ENCODE results near the gene CAV3.

Gene CAV3

GRCh38 chr3:8737823-8738222 lies 4.2 kb downstream of the CAV3 start:
- DNase-seq (ENCODE audit: extremely low read depth, low read depth): no peak
- no peak for TF ChIP-seq CTCF (IDR thresholded peaks at IDR 0.05; ENCODE audit: low read depth, low read length)

GRCh38 chr3:8738639-8739038 lies 5.0 kb downstream of the CAV3 start:
- no peak for DNase-seq (ENCODE audit: extremely low read depth, low read depth)
- no peak for TF ChIP-seq CTCF (IDR thresholded peaks at IDR 0.05; ENCODE audit: low read depth, low read length)

- no peak for DNase-seq (ENCODE audit: extremely low read depth, low read depth)
Measured at GRCh38 chr3:8739757-8740504, 6.3 kb downstream of the CAV3 start.

GRCh38 chr3:8741581-8742261 lies 8.1 kb downstream of the CAV3 start:
- peak; percentile 39 for DNase-seq (ENCODE audit: extremely low read depth, low read depth)
- TF ChIP-seq CTCF (IDR thresholded peaks at IDR 0.05; ENCODE audit: low read depth, low read length): no peak

More at GRCh38 chr3:8739757-8740504, 6.3 kb downstream of the CAV3 start:
- TF ChIP-seq CTCF (IDR thresholded peaks at IDR 0.05; ENCODE audit: low read depth, low read length): no peak

GRCh38 chr3:8743021-8743601 lies 9.5 kb downstream of the CAV3 start:
- no peak for DNase-seq (ENCODE audit: extremely low read depth, low read depth)
- TF ChIP-seq CTCF (IDR thresholded peaks at IDR 0.05; ENCODE audit: low read depth, low read length): no peak

- DNase-seq (ENCODE audit: extremely low read depth, low read depth): no peak
- no peak for TF ChIP-seq CTCF (IDR thresholded peaks at IDR 0.05; ENCODE audit: low read depth, low read length)
Measured at GRCh38 chr3:8743911-8744310, 10.3 kb downstream of the CAV3 start.
